GM12891 (cell line): ENCODE data around the gene SNTB2.

Experiments used
- DNase-seq: peaks from one replicate; pipeline ENCODE4 v3.0.0; 2011; ENCODE audit warnings: low spot score; ENCODE audit not compliant: insufficient read length
- FAIRE-seq: peaks from 2 replicates; lab custom pipeline; 2011; peaks lifted over from hg19 to GRCh38; lab: Jason Lieb, UNC
- PAX5 ChIP-seq: IDR thresholded peaks from 2 replicates; pipeline ENCODE4 v1.6.1; 2011; ENCODE audit warnings: low read length, moderate library complexity, mild to moderate bottlenecking; ENCODE audit not compliant: insufficient read depth, severe bottlenecking
- POLR2A ChIP-seq: IDR thresholded peaks from 2 replicates; pipeline ENCODE4 v1.6.1; 2011; ENCODE audit warnings: low read depth, low read length, control low read depth
- POLR2AphosphoS5 ChIP-seq: IDR thresholded peaks from 2 replicates; pipeline ENCODE4 v1.6.1; 2011; ENCODE audit warnings: low read depth, low read length, control low read depth
- POU2F2 ChIP-seq: IDR thresholded peaks from 2 replicates; pipeline ENCODE4 v1.6.1; 2011; ENCODE audit warnings: low read depth, mild to moderate bottlenecking, control low read depth, low read length, moderate library complexity
- SPI1 ChIP-seq: IDR thresholded peaks from 2 replicates; pipeline ENCODE4 v1.6.1; 2011; ENCODE audit warnings: low read depth, low read length, control low read depth
- TAF1 ChIP-seq: IDR thresholded peaks from 2 replicates; pipeline ENCODE4 v1.6.1; 2011; ENCODE audit warnings: low read depth, low read length, control low read depth

Gene SNTB2

DNA sequence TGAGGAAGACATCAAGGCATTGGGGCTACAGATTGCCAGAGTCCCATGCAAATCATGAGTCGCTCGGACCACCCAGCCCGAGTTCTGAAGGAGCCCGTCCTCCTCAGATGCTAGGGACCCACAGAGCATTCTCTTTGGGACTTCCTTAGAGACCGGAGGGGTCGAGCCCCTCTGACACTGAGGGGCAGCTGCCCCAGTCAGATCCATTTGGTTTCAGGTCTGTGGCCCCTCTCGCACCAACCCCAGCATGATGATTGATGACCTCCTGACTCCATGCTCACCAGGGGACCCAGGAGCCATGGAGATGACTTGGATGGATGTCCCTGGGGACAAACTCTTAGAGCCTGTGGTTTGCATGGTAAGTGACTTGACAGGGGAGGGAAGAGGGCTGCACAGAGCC is 135.4 kb downstream of the SNTB2 start:
- DNase-seq (no peak), FAIRE-seq (no peak)
- TF ChIP-seq POLR2A (no peak), SPI1 (no peak), POLR2AphosphoS5 (no peak), PAX5 (no peak), POU2F2 (no peak), TAF1 (no peak)

DNA sequence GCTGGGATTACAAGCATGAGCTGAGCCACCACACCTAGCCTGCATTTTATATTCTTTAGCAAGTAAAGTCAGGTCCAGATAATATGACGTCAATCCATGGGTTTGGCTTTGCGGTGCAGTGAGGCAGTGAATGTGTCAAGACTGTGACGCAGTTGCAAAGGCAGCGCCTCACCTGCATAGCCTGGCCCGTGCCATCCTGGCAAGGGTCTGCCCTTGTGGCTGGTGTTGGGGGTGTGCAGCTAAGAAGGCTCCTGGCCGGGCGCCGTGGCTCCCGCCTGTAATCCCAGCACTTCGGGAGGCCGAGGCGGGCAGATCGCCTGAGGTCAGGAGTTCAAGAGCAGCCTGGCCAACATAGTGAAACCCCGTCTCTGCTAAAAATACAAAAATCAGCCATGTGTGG is 136.5 kb downstream of the SNTB2 start:
- TF ChIP-seq SPI1 (no peak), TAF1 (no peak), POU2F2 (no peak), POLR2A (no peak), POLR2AphosphoS5 (no peak), PAX5 (no peak)
- FAIRE-seq = no peak
- no peak for DNase-seq

DNA sequence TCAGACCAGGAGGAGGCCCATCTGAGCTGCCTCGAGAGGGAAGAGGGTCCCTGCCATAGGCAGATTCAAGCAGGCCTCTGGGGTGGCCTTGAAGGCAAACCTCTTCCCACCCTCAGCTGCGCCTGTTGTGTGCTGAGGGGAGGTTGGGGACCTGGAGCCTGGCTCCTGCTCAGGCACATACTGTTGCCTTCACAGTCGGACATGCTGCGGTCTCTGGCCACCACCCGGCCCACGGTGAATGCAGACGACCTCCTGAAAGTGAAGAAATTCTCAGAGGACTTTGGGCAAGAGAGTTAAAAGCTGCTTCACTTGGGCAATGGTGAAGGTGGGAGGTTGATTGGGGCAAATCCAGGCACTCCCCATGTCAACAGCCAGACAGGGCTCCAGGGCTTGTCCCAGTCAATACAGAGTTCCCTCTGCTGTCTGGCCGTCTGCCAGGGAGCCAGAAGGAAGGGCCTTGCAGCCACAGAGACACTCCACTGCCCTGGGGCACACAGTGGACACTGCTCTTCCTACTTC is 137.1 kb downstream of the SNTB2 start:
- FAIRE-seq = no peak
- no peak for TF ChIP-seq SPI1
- no peak for TF ChIP-seq POU2F2
- TF ChIP-seq TAF1 = no peak
- no peak; the same call in 1 of the 2 replicates for TF ChIP-seq POLR2A
- no peak for TF ChIP-seq PAX5
- no peak for TF ChIP-seq POLR2AphosphoS5
- DNase-seq = no peak

DNA sequence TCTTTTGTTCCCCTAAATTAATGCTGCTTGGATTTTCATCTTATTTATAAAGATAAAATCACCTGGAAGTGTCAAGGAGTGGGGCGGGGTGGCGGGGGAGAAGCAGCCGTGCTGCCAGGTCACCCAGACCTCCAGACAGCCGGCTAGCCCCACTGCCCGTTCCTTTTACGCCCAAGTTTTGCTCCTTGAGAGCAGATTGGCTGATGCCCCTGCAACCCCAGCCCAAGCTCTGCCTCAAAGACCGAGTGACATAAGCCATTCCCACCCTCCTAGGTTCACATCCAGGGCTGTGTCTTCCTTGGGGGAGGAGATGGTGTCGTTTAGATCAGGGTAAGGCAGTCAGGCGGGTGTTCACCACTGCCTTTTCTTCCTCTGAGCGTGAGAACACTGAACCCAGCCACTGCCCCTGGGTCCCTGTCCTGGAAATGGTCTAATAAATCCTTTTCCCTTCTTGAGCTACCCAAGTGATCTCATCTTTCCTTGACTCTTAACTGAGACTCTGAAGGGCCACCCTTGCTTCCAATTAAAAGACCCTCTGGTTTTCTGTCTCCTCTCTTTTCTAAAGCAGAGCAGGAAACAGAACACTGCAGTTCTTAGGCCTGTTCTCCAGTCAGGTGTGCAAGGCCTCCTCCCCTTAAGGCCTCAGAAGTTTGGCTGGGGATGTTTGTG is 137.8 kb downstream of the SNTB2 start:
- DNase-seq (no peak), FAIRE-seq (no peak)
- TF ChIP-seq SPI1 = no peak
- TF ChIP-seq TAF1 = no peak
- TF ChIP-seq POLR2AphosphoS5 = no peak
- TF ChIP-seq PAX5 = no peak
- no peak for TF ChIP-seq POLR2A
- no peak for TF ChIP-seq POU2F2

DNA sequence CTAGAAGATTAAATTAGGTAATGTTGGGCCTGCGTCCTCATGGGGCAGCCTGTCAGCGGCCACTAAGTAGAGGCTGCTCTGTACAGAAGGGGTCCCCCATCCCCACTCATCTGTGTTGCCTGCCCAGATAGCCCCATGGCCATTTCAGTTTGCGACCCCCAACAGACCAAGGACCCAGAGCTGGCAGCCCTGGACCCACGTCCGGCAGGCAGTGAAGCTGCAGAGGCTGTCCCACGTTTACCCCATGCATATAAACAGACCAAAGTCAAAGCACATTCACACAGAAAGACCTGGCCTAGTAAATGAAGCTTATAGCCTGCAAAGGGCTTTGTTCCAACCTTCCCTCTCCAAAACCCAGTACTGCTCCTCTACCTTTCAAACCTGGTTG is 138.8 kb downstream of the SNTB2 start:
- TF ChIP-seq POU2F2 (no peak), PAX5 (no peak), POLR2AphosphoS5 (no peak), SPI1 (no peak), TAF1 (no peak), POLR2A (no peak)
- FAIRE-seq (no peak), DNase-seq (no peak)

DNA sequence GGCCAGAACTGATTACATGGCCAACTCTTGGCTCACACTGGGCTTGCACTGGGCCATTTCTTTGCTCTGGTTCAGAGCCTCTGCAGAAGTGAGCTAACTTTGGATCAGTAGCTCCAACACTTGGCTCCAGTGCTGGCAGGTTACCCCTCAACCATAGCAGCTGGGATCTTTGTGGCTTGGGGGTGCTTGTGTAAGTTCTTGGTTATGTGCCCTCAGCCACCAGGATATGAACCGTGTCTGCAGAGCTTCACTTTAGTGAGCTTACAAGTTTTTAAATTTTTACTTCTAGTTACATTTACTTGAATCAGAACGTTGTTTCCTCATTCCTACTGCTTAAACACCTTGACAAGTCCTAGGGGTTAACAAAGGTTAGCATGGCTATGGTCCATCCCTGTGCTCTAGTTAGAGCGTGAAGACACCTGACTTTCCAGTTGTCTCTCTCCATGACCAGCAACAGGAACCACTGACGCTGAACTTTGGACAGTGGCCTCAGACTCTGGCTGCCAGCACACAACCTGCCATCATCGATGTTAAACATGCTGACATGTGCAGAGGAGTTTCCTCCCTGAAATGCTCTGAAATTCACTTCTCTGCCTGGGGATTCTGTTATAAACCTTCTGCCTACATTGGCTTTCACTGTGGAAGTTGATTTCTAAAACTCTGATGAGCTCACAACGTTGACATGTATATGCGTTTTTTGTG is 139.4 kb downstream of the SNTB2 start:
- no peak for DNase-seq
- no peak for FAIRE-seq
- TF ChIP-seq POLR2A = no peak
- TF ChIP-seq TAF1 = no peak
- no peak for TF ChIP-seq POLR2AphosphoS5
- TF ChIP-seq SPI1 = no peak
- TF ChIP-seq PAX5 = no peak

DNA sequence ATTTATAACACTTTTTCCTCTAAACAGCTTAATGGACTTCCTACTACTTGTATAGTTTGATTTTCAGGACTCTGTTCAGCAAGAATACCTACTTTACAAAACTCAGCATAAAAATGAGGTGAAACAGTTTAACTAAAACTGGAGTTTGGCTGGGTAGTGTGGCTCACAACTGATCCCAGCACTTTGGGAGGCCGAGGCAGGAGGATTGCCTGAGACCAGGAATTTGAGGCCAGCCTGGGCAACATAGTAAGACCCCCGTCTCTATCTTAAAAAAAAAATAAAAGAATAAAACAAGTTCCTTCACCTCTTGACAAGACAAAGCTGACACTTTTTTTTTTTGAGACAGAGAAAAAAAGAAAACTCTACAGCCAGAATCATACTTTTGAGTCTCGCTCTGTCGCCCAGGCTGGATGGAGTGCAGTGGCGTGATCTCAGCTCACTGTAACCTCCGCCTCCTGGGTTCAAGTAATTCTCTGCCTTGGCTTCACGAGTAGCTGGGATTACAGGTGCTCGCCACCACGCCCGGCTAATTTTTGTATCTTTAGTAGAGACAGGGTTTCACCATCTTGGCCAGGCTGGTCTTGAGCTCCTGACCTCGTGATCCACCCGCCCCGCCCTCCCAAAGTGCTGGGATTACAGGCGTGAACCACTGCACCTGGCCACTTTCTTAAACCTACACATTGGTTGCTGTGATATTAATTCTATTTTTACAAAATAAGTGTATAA is 140.8 kb downstream of the SNTB2 start:
- TF ChIP-seq TAF1 (no peak), PAX5 (no peak), POLR2A (no peak; the same call in 1 of the 2 replicates)
- FAIRE-seq (no peak), DNase-seq (no peak)

DNA sequence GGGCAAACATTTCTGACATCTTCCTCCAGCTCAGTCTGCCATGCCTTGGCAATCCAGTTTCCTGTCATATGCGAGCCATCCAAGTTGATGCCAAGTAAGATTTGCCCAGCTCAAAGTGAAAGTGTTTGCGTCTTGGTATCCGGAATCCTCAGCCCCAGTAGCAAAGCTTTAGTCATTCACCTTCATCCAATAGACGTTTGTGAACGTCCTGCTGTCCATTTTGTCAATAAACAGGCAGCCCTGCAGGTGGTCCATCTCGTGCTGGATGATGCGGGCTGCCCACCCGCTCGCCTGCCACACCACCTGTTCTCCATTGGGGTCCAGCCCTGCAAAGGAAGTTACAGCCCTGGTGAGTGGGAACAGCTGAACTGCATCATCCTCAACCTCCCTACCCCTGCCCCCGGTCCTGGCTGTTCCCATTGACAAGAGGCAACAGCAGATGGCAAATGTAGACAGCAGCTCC is 141.9 kb downstream of the SNTB2 start:
- no peak for TF ChIP-seq POU2F2
- TF ChIP-seq TAF1 = no peak
- TF ChIP-seq PAX5 = no peak
- TF ChIP-seq SPI1 = no peak
- TF ChIP-seq POLR2AphosphoS5 = no peak
- TF ChIP-seq POLR2A = no peak
- FAIRE-seq (no peak), DNase-seq (no peak)
